Aorta (tissue), 5 donors: ENCODE results near the gene NOL4L. TPM values are rescaled to one million over a fixed set of nuclear protein-coding genes. Genes with fewer than 3 reads are reported as not detected.
"Not testable (repeated sequence)": the region's sequence is repeated elsewhere in the genome, so short reads cannot be mapped to it uniquely, and the experiment has no call there.

ENCODE experiments used
- ATAC-seq: fragments of 200-7000 bp; cut with Tn5 transposase; one replicate; pipeline ENCODE4 v1.9.1; 2022; ENCODE audit warnings: moderate library complexity; ENCODE audit not compliant: low FRiP score
- DNase-seq, 2 donors: peaks; one replicate each; pipeline ENCODE4 v3.0.0-alpha.2; 2020
- H3K27ac ChIP-seq, 2 donors: one replicate each; pipeline ENCODE4 v1.5.1; 2013; ENCODE audit warnings: low read length in 2 of 2, mild to moderate bottlenecking in 2 of 2, moderate library complexity in 2 of 2, control low read depth in 1 of 2, inconsistent platforms in 1 of 2, low read depth in 1 of 2
- H3K27me3 ChIP-seq, 2 donors: one replicate each; pipeline ENCODE4 v1.6.1; 2013; ENCODE audit warnings: control low read depth in 1 of 2, low read length in 1 of 2, mild to moderate bottlenecking in 1 of 2, moderate library complexity in 1 of 2; ENCODE audit not compliant: insufficient read depth in 2 of 2, control insufficient read depth in 1 of 2
- H3K36me3 ChIP-seq, 2 donors: one replicate each; pipeline ENCODE4 v1.6.1; 2013; ENCODE audit warnings: control low read depth in 1 of 2, low read length in 1 of 2, mild to moderate bottlenecking in 1 of 2; ENCODE audit not compliant: insufficient read depth in 2 of 2, control insufficient read depth in 1 of 2
- H3K4me1 ChIP-seq, 2 donors: one replicate each; pipeline ENCODE4 v1.6.1; 2013; ENCODE audit warnings: low read length in 2 of 2, control low read depth in 1 of 2, mild to moderate bottlenecking in 1 of 2, moderate library complexity in 1 of 2; ENCODE audit not compliant: insufficient read depth in 2 of 2, control insufficient read depth in 1 of 2
- H3K4me3 ChIP-seq, 2 donors: one replicate each; pipeline ENCODE4 v1.5.1; 2013; ENCODE audit warnings: low read length in 2 of 2, control low read depth in 1 of 2, mild to moderate bottlenecking in 1 of 2
- H3K9me3 ChIP-seq: one replicate; pipeline ENCODE4 v1.6.1; 2013; ENCODE audit warnings: mild to moderate bottlenecking, low read length; ENCODE audit not compliant: control insufficient read depth
- WGBS, 2 donors: extraction: QIAGEN DNeasy Blood & Tissue Kit; methylation state at CpG; one replicate each; pipeline ENCODE4 v1.1.7; 2013; 5-methylcytosine and 5-hydroxymethylcytosine counted together
- intact Hi-C, 2 donors: fragments of 100-400 bp; cut with DNase I; formaldehyde crosslinking; loops; one replicate each; pipeline versions ENCODE4 v1.14.2 to v1.15.0; 2022
- polyA plus RNA-seq, 2 donors: library from polyadenylated mRNA; stranded (reverse); fragments of 200-250 nt; gene quantifications; one replicate each; pipeline ENCODE4 v1.2.3, GENCODE V29; 2013
- total RNA-seq, 2 donors: library from RNA; stranded (reverse); fragmentation: NEBNext Ultra II Directional; extraction: Animal tissue kit (Norgen Biotek cat#: 25700); gene quantifications; one replicate each; pipeline ENCODE4 v1.2.1, GENCODE V29; 2021
- donor health status: healthy with polysubstance abuse.
- donor health status: Bipolar disorder and iron deficiency.
- donor health status: DM: no; HTN: no; CAD: no.
- donor health status: DM: no; HTN: no; CAD: no.
- donor health status: DM: yes; HTN: yes; CAD: no.

NOL4L gene
- total and polyA plus RNA-seq, 4 donors: 2.3 to 29.5 (median 8.0) TPM

GRCh38 chr20:32407131-32407750, 177.9 kb downstream of the NOL4L start:
- H3K4me3 ChIP-seq, H3K36me3 ChIP-seq, H3K9me3 ChIP-seq, H3K27ac ChIP-seq, intact Hi-C loops, ATAC-seq, H3K4me1 ChIP-seq, H3K27me3 ChIP-seq, DNase-seq: not testable (repeated sequence)
- 93% methylated on average over 9 of the region's 9 CpGs for WGBS, 2 donors

GRCh38 chr20:32406701-32407100, 178.4 kb downstream of the NOL4L start:
- ATAC-seq: no peak

GRCh38 chr20:32404017-32404416, 181.1 kb downstream of the NOL4L start:
- H3K27ac ChIP-seq: no peak overlapping the region
- 94 to 97% methylated on average over 2 of the region's 2 CpGs for WGBS, 2 donors
- no peaks in the 10 kb centered on the region for H3K27me3 ChIP-seq
- ATAC-seq (no peak), DNase-seq (no peak)
- peaks cover 2 to 3% of the 10 kb centered on the region in 2 donors for H3K36me3 ChIP-seq
- intact Hi-C loops: no loop called here
- no peaks in the 10 kb centered on the region for H3K4me1 ChIP-seq
- H3K9me3 ChIP-seq: no peaks in the 10 kb centered on the region
- no peak overlapping the region for H3K4me3 ChIP-seq

More at GRCh38 chr20:32406701-32407100, 178.4 kb downstream of the NOL4L start:
- H3K27ac ChIP-seq: no peak overlapping the region
- intact Hi-C loops: no loop called here
- no peak overlapping the region for H3K4me3 ChIP-seq
- no peak for DNase-seq
- H3K9me3 ChIP-seq: no peaks in the 10 kb centered on the region
- no peaks in the 10 kb centered on the region for H3K4me1 ChIP-seq
- H3K27me3 ChIP-seq: no peaks in the 10 kb centered on the region
- 95 to 98% methylated on average over 4 of the region's 4 CpGs for WGBS, 2 donors
- peaks cover 0 to 3% of the 10 kb centered on the region in 2 donors for H3K36me3 ChIP-seq

GRCh38 chr20:32400476-32400875, 184.7 kb downstream of the NOL4L start:
- Histone ChIP-seq H3K4me3 (no peak overlapping the region), H3K27me3 (no peaks in the 10 kb centered on the region), H3K9me3 (no peaks in the 10 kb centered on the region), H3K4me1 (no peaks in the 10 kb centered on the region), H3K36me3 (peaks cover 0 to 2% of the 10 kb centered on the region in 2 donors), H3K27ac (no peak overlapping the region)
- intact Hi-C loops: no loop called here
- WGBS, 2 donors: 95 to 99% methylated on average over 1 of the region's 1 CpG
- ATAC-seq: no peak
- DNase-seq: no peak

GRCh38 chr20:32397567-32398084, 187.5 kb downstream of the NOL4L start:
- peaks cover 0 to 2% of the 10 kb centered on the region in 2 donors for H3K36me3 ChIP-seq
- no peaks in the 10 kb centered on the region for H3K4me1 ChIP-seq
- ATAC-seq (no peak), DNase-seq (no peak)
- no peaks in the 10 kb centered on the region for H3K9me3 ChIP-seq
- no peaks in the 10 kb centered on the region for H3K27me3 ChIP-seq
- intact Hi-C loops: no loop called here
- H3K4me3 ChIP-seq: no peak overlapping the region
- H3K27ac ChIP-seq: no peak overlapping the region
- WGBS, 2 donors: 93 to 94% methylated on average over 11 of the region's 11 CpGs

- DNase-seq (no peak), ATAC-seq (no peak)
- Histone ChIP-seq H3K9me3 (no peaks in the 10 kb centered on the region), H3K27me3 (no peaks in the 10 kb centered on the region), H3K27ac (no peak overlapping the region), H3K4me1 (no peaks in the 10 kb centered on the region), H3K36me3 (peaks cover 0 to 2% of the 10 kb centered on the region in 2 donors), H3K4me3 (no peak overlapping the region)
- 52 to 57% methylated on average over 3 of the region's 3 CpGs for WGBS, 2 donors
- intact Hi-C loops: no loop called here
Measured at GRCh38 chr20:32396646-32397160, 188.4 kb downstream of the NOL4L start.

- ATAC-seq (no peak), DNase-seq (no peak)
- intact Hi-C loops: no loop called here
- no peaks in the 10 kb centered on the region for H3K36me3 ChIP-seq
- H3K9me3 ChIP-seq: no peaks in the 10 kb centered on the region
- H3K4me1 ChIP-seq: no peaks in the 10 kb centered on the region
- 87 to 92% methylated on average over 3 of the region's 3 CpGs for WGBS, 2 donors
- H3K27me3 ChIP-seq: no peaks in the 10 kb centered on the region
- H3K4me3 ChIP-seq: no peak overlapping the region
- no peak overlapping the region for H3K27ac ChIP-seq
Measured at GRCh38 chr20:32395066-32395465, 190.1 kb downstream of the NOL4L start.
